ENCODE measurements around the gene EML1.

- TF ChIP-seq POLR2AphosphoS5 (IDR thresholded peaks at IDR 0.05) (no peak), CTCF (IDR thresholded peaks at IDR 0.05; ENCODE audit: poor library complexity, severe bottlenecking) (no peak), MXI1 (conservative IDR thresholded peaks at IDR 0.05; ENCODE audit: poor library complexity, severe bottlenecking) (no peak), EZH2 (IDR thresholded peaks at IDR 0.05; ENCODE audit: borderline replicate concordance, insufficient read depth, low read length, poor library complexity, severe bottlenecking) (no peak), TAF1 (IDR thresholded peaks at IDR 0.05; ENCODE audit: low read depth) (no peak), EP300 (conservative IDR thresholded peaks at IDR 0.05; ENCODE audit: poor library complexity, severe bottlenecking) (no peak), SMC3 (conservative IDR thresholded peaks at IDR 0.05; ENCODE audit: poor library complexity) (no peak)
These were observed 59.4 kb downstream of the EML1 start for GRCh38 chr14:99852578-99852977.

Measured in neural cell (in vitro differentiated cells).